CD4-positive, alpha-beta T cell (primary cell): Measurements from ENCODE around the gene SNED1. TPM values are rescaled to one million over a fixed set of nuclear protein-coding genes. Genes with fewer than 3 reads are reported as not detected.

Experiments used
- ATAC-seq: fragments of 200-7000 bp; cut with Tn5 transposase; one replicate; pipeline ENCODE4 v1.10.0; 2022; ENCODE audit warnings: mild to moderate bottlenecking; ENCODE audit not compliant: poor library complexity
- CTCF ChIA-PET: fragments of 350-600 bp; sonication (Branson Sonifier 250); formaldehyde crosslinking; loops from one replicate; lab custom pipeline; 2021; ENCODE audit warnings: antibody characterized with exemption, inconsistent platforms; lab: Charles Lee
- POLR2A ChIA-PET: fragments of 350-600 bp; sonication (Branson Sonifier 250); formaldehyde crosslinking; loops from one replicate; lab custom pipeline; 2021; ENCODE audit warnings: antibody characterized with exemption, inconsistent platforms; lab: Charles Lee
- DNase-seq, 14 experiments: peaks; one replicate each; pipeline ENCODE4 v3.0.0-alpha.2; 2013 to 2020; ENCODE audit warnings: mixed read lengths in 2 of 14
- H3K27ac ChIP-seq, 2 donors: one replicate each; pipeline versions ENCODE4 v1.5.1 to v1.7.0; 2013; ENCODE audit warnings: low read length in 2 of 2, low read depth in 1 of 2, mild to moderate bottlenecking in 1 of 2
- H3K27me3 ChIP-seq, 2 experiments: 1 replicate in 1 of 2; 2 replicates in 1 of 2; pipeline versions ENCODE4 v1.6.1 to v1.7.0; 2013; ENCODE audit warnings: low read length in 2 of 2, control low read depth in 1 of 2, mild to moderate bottlenecking in 1 of 2, moderate library complexity in 1 of 2; ENCODE audit not compliant: insufficient read depth in 2 of 2, control insufficient read depth in 1 of 2
- H3K36me3 ChIP-seq: one replicate; pipeline ENCODE4 v1.6.1; 2013; ENCODE audit warnings: low read length, control low read depth; ENCODE audit not compliant: insufficient read depth
- H3K4me1 ChIP-seq: one replicate; pipeline ENCODE4 v1.6.1; 2013; ENCODE audit warnings: low read length, control low read depth; ENCODE audit not compliant: insufficient read depth
- H3K4me3 ChIP-seq: one replicate; pipeline ENCODE4 v1.5.1; 2013; ENCODE audit warnings: mild to moderate bottlenecking, low read length, moderate library complexity
- H3K9me3 ChIP-seq, 2 experiments: 1 replicate in 1 of 2; 2 replicates in 1 of 2; pipeline versions ENCODE4 v1.6.1 to v1.7.0; 2013; ENCODE audit warnings: low read length in 2 of 2, mild to moderate bottlenecking in 2 of 2, control low read depth in 1 of 2, moderate library complexity in 1 of 2; ENCODE audit not compliant: control insufficient read depth in 1 of 2, insufficient read depth in 1 of 2
- H3K27ac Mint-ChIP-seq: one replicate; pipeline ENCODE4 v1.8.0; 2020; ENCODE audit warnings: mixed read lengths
- H3K27me3 Mint-ChIP-seq: one replicate; pipeline ENCODE4 v1.8.0; 2021; ENCODE audit warnings: mixed read lengths
- H3K36me3 Mint-ChIP-seq: one replicate; pipeline ENCODE4 v1.8.0; 2021; ENCODE audit warnings: low read depth, mixed read lengths
- H3K4me1 Mint-ChIP-seq: one replicate; pipeline ENCODE4 v1.8.0; 2021; ENCODE audit warnings: low read depth, mixed read lengths
- H3K4me3 Mint-ChIP-seq: one replicate; pipeline ENCODE4 v1.8.0; 2020; ENCODE audit warnings: mild to moderate bottlenecking, mixed read lengths
- H3K9me3 Mint-ChIP-seq: one replicate; pipeline ENCODE4 v1.8.0; 2020; ENCODE audit warnings: mixed read lengths
- CTCF ChIP-seq: fragments of 200-600 bp; IDR thresholded peaks from one replicate; pipeline ENCODE4 v1.8.0; 2022; ENCODE audit warnings: antibody characterized with exemption, mild to moderate bottlenecking
- intact Hi-C, 2 experiments: fragments of 100-400 bp; cut with DNase I in 1 of 2; cut with micrococcal nuclease in 1 of 2; formaldehyde crosslinking; loops; one replicate each; pipeline versions ENCODE4 v1.15.1 to v1.9.0; 2023 to 2025; cut with DNase I, micrococcal nuclease
- total RNA-seq, 174 experiments: library from RNA in 2 of 174; stranded (reverse) in 2 of 174; gene quantifications; one replicate each; pipeline ENCODE4 v1.2.3 and lab custom pipeline; 2021 to 2026

SNED1 gene
- total RNA-seq, 2 experiments from 2014 or later = 42.0 to 42.7 TPM

GRCh38 chr2:240949791-240950705 lies 48.4 kb upstream of the SNED1 start:
- POLR2A ChIA-PET = no interaction called here
- no peaks in the 10 kb centered on the region for H3K9me3 Mint-ChIP-seq
- Histone ChIP-seq H3K4me1 (no peaks in the 10 kb centered on the region), H3K27me3 (no peaks in the 10 kb centered on the region), H3K4me3 (no peak overlapping the region), H3K27ac (no peak overlapping the region), H3K36me3 (no peaks in the 10 kb centered on the region), H3K9me3 (peaks cover 0 to 22% of the 10 kb centered on the region in 2 experiments)
- H3K27me3 Mint-ChIP-seq = peaks cover 1% of the 10 kb centered on the region
- DNase-seq (peak in 2 of 14 experiments; percentile 4 to 25), ATAC-seq (no peak)
- CTCF ChIA-PET = no interaction called here
- H3K4me3 Mint-ChIP-seq = no peak overlapping the region
- no peak for TF ChIP-seq CTCF
- intact Hi-C loops = no loop called here
- H3K27ac Mint-ChIP-seq = no peak overlapping the region
- no peaks in the 10 kb centered on the region for H3K4me1 Mint-ChIP-seq
- no peaks in the 10 kb centered on the region for H3K36me3 Mint-ChIP-seq

GRCh38 chr2:240951045-240951594 lies 47.3 kb upstream of the SNED1 start:
- no peak overlapping the region for H3K27ac ChIP-seq
- no peaks in the 10 kb centered on the region for H3K4me1 Mint-ChIP-seq
- H3K9me3 ChIP-seq = peaks cover 0 to 22% of the 10 kb centered on the region in 2 experiments
- no peak overlapping the region for H3K4me3 Mint-ChIP-seq
- ATAC-seq (no peak), DNase-seq (no peak)
- TF ChIP-seq CTCF = no peak
- H3K27me3 Mint-ChIP-seq = peaks cover 5% of the 10 kb centered on the region
- ChIA-PET POLR2A (no interaction called here), CTCF (no interaction called here)
- no peaks in the 10 kb centered on the region for H3K4me1 ChIP-seq
- H3K27me3 ChIP-seq = no peaks in the 10 kb centered on the region
- no peak overlapping the region for H3K27ac Mint-ChIP-seq
- no peaks in the 10 kb centered on the region for H3K9me3 Mint-ChIP-seq
- no peak overlapping the region for H3K4me3 ChIP-seq
- H3K36me3 ChIP-seq = no peaks in the 10 kb centered on the region
- no peaks in the 10 kb centered on the region for H3K36me3 Mint-ChIP-seq
- intact Hi-C loops = no loop called here

- H3K4me1 Mint-ChIP-seq = no peaks in the 10 kb centered on the region
- H3K27ac ChIP-seq = no peak overlapping the region
- CTCF ChIA-PET = no interaction called here
- no peak for TF ChIP-seq CTCF
- no peaks in the 10 kb centered on the region for H3K36me3 ChIP-seq
- no peaks in the 10 kb centered on the region for H3K27me3 ChIP-seq
- intact Hi-C loops = no loop called here
- H3K4me3 ChIP-seq = no peak overlapping the region
- H3K9me3 ChIP-seq = peaks cover 0 to 11% of the 10 kb centered on the region in 2 experiments
- no peak overlapping the region for H3K4me3 Mint-ChIP-seq
- H3K4me1 ChIP-seq = no peaks in the 10 kb centered on the region
- H3K27ac Mint-ChIP-seq = no peak overlapping the region
- H3K9me3 Mint-ChIP-seq = no peaks in the 10 kb centered on the region
- no peaks in the 10 kb centered on the region for H3K36me3 Mint-ChIP-seq
- POLR2A ChIA-PET = no interaction called here
- ATAC-seq (no peak), DNase-seq (peak in 2 of 14 experiments; percentile 3 to 5)
- peaks cover 5% of the 10 kb centered on the region for H3K27me3 Mint-ChIP-seq
Observed at GRCh38 chr2:240952496-240953246, 45.7 kb upstream of the SNED1 start.
